Ishikawa (cell line): ENCODE results near the gene CCDC183.

Experiments
- CEBPB ChIP-seq: IDR thresholded peaks from 2 replicates; pipeline ENCODE4 v1.6.1; 2012
- CREB1 ChIP-seq: IDR thresholded peaks from 2 replicates; pipeline ENCODE4 v1.6.1; 2012; ENCODE audit warnings: low read depth
- EGR1 ChIP-seq: IDR thresholded peaks from 2 replicates; pipeline ENCODE4 v1.6.1; 2012
- EP300 ChIP-seq: IDR thresholded peaks from 2 replicates; pipeline ENCODE4 v1.6.1; 2012; ENCODE audit warnings: borderline replicate concordance
- FOXM1 ChIP-seq: IDR thresholded peaks from 2 replicates; pipeline ENCODE4 v1.6.1; 2012; ENCODE audit warnings: low read depth, borderline replicate concordance
- NFIC ChIP-seq: IDR thresholded peaks from 2 replicates; pipeline ENCODE4 v1.6.1; 2012
- RAD21 ChIP-seq: IDR thresholded peaks from 2 replicates; pipeline ENCODE4 v1.6.1; 2012; ENCODE audit warnings: low read depth
- TAF1 ChIP-seq: IDR thresholded peaks from 2 replicates; pipeline ENCODE4 v1.6.1; 2012; ENCODE audit warnings: low read depth, mild to moderate bottlenecking
- TCF12 ChIP-seq: IDR thresholded peaks from 2 replicates; pipeline ENCODE4 v1.6.1; 2012; ENCODE audit warnings: low read depth
- TEAD4 ChIP-seq: IDR thresholded peaks from 2 replicates; pipeline ENCODE4 v1.6.1; 2012
- YY1 ChIP-seq: IDR thresholded peaks from 2 replicates; pipeline ENCODE4 v1.6.1; 2012; ENCODE audit warnings: low read depth
- ZBTB7A ChIP-seq: IDR thresholded peaks from 2 replicates; pipeline ENCODE4 v1.6.1; 2012; ENCODE audit warnings: low read depth
- TF ChIP-seq, protein P1 (sequence below): IDR thresholded peaks from 2 replicates; pipeline ENCODE4 v1.6.1; 2012
- TF ChIP-seq, protein P2 (sequence below): IDR thresholded peaks from 2 replicates; pipeline ENCODE4 v1.6.1; 2012
- TF ChIP-seq, protein P3 (sequence below): IDR thresholded peaks from 2 replicates; pipeline ENCODE4 v1.6.1; 2012; ENCODE audit warnings: low read depth, mild to moderate bottlenecking

The CCDC183 gene

DNA sequence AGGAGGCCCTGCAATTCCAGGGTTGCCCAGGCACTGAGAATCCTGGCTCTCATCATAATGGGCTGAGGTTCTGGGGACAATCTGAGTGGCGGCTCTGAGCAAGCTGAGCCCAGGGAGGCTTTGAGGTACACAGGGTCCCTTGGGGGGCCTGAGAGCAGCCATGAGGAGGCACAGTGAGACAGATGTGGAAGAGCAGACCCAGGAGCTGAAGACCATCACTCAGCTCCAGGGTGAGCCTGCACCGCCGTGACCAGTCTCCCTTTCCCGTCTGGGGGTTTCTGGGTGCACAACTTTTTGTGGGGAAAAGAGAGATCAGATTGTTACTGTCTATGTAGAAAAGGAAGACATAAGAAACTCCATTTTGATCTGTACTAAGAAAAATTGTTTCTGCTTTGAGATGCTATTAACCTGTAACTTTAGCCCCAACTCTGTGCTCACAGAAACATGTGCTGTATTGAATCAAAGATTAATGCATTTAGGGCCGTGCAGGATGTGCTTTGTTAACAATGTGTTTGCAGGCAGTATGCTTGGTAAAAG, at the start of gene CCDC183:
TSS of gene CCDC183 (plus strand) at position 101 of the 537 bp plus-strand sequence. CDS start at position 161, 60 bp downstream.
- TF ChIP-seq ZBTB7A (no peak), EP300 (no peak), TEAD4 (no peak), CREB1 (no peak), TCF12 (no peak), FOXM1 (no peak), NFIC (no peak), EGR1 (no peak), RAD21 (no peak), TAF1 (no peak), CEBPB (no peak), YY1 (no peak)
- TF ChIP-seq, protein P1, sequence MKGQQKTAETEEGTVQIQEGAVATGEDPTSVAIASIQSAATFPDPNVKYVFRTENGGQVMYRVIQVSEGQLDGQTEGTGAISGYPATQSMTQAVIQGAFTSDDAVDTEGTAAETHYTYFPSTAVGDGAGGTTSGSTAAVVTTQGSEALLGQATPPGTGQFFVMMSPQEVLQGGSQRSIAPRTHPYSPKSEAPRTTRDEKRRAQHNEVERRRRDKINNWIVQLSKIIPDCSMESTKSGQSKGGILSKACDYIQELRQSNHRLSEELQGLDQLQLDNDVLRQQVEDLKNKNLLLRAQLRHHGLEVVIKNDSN, result no peak
- TF ChIP-seq, protein P2, sequence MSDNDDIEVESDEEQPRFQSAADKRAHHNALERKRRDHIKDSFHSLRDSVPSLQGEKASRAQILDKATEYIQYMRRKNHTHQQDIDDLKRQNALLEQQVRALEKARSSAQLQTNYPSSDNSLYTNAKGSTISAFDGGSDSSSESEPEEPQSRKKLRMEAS, result no peak
- TF ChIP-seq, protein P3, sequence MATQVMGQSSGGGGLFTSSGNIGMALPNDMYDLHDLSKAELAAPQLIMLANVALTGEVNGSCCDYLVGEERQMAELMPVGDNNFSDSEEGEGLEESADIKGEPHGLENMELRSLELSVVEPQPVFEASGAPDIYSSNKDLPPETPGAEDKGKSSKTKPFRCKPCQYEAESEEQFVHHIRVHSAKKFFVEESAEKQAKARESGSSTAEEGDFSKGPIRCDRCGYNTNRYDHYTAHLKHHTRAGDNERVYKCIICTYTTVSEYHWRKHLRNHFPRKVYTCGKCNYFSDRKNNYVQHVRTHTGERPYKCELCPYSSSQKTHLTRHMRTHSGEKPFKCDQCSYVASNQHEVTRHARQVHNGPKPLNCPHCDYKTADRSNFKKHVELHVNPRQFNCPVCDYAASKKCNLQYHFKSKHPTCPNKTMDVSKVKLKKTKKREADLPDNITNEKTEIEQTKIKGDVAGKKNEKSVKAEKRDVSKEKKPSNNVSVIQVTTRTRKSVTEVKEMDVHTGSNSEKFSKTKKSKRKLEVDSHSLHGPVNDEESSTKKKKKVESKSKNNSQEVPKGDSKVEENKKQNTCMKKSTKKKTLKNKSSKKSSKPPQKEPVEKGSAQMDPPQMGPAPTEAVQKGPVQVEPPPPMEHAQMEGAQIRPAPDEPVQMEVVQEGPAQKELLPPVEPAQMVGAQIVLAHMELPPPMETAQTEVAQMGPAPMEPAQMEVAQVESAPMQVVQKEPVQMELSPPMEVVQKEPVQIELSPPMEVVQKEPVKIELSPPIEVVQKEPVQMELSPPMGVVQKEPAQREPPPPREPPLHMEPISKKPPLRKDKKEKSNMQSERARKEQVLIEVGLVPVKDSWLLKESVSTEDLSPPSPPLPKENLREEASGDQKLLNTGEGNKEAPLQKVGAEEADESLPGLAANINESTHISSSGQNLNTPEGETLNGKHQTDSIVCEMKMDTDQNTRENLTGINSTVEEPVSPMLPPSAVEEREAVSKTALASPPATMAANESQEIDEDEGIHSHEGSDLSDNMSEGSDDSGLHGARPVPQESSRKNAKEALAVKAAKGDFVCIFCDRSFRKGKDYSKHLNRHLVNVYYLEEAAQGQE, result no peak

DNA sequence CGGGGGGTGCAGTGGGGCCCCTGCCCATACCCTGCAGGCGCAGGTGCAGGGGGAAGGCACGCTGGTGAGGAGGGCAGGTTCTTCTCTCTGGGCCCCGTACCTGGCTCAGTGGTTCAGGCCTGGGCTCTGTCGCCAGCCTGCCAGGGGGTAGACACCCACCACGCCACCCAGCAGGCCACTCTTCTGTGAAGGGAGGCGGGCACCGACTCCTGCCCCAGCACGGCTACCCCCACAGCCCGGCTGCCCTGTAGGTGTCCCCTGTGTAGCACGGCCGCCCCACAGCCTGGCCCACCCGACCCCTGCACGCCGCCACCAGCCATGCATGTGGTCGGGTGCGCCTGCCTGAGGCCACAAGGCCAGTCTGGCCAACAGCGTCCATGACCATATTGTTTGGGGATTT, 49.5 kb upstream of the CCDC183 start:
- no peak for TF ChIP-seq CEBPB
- TF ChIP-seq TEAD4, result no peak
- TF ChIP-seq TAF1, result no peak
- TF ChIP-seq, protein P2, result no peak
- no peak for TF ChIP-seq TCF12
- no peak for TF ChIP-seq NFIC
- TF ChIP-seq ZBTB7A, result no peak
- TF ChIP-seq, protein P3, result no peak
- no peak for TF ChIP-seq CREB1
- no peak for TF ChIP-seq EGR1
- TF ChIP-seq YY1, result no peak
- no peak for TF ChIP-seq EP300
- TF ChIP-seq FOXM1, result no peak

DNA sequence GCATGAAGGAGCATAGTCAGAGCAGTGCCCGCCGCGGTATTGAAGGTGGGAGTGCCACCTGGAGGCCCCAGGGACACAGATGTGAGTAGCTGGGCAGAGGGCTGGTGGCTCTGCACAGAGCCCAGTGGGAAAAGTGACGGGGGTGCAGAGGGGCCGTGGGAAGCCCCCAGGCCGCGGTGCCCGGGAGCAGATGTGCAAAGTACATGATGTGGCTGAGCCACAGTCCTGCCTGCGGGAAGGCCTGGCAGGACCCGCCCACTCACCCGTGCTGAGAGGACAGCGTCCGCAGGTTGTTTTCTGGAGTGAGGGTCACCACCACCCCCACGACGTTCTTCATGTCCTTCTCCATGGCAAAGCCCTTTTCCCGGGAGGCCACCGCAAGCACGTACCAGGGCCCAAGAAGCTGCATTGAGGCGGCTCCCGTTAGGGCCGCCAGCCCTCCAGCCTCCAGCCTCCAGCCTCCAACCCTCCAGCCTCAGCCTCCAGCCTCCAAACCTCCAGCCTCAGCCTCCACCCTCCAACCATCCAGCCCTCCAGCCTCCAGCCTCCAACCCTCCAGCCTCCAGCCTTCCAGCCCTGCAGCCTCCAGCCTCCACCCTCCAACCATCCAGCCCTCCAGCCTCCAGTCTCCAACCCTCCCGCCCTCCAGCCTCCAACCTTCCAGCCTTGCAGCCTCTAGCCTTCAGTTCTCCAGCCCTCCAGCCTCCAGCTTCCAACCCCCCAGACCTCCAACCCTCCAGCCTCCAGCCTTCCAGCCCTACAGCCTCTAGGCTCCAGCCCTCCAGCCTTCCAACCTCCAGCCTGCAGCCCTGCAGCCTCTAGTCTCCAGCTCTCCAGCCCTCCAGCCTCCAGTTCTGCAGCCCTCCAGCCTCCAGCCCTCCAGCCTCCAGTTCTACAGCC, 48.7 kb upstream of the CCDC183 start:
- TF ChIP-seq, protein P2, result no peak
- no peak for TF ChIP-seq ZBTB7A

DNA sequence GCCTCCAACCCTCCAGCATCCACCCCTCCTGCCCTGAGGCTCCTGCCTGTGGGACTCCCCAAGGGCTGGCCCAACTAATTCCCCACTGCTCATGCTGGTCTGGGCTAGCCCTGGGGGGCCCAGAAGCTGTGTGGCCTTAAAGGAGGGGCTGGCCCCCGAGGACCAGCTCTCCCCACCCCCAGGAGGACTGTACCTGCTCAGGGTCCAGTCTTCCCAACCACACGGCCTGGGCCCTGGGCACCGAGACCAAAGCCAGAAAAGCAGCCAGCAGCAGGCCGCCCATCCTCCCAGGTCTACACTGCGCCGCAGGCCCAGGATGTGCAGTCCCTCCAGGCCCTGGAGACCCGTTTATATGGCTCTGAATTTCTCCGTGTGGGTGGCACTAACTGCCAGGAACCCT, 47.9 kb upstream of the CCDC183 start, which contains the start of gene LCN6:
TSS of gene LCN6 (minus strand) at position 325 of the 400 bp plus-strand sequence. CDS start at position 283, 42 bp downstream.
- TF ChIP-seq YY1, result no peak
- TF ChIP-seq, protein P3, result no peak
- no peak for TF ChIP-seq TCF12
- no peak for TF ChIP-seq NFIC
- no peak for TF ChIP-seq FOXM1
- TF ChIP-seq RAD21, result no peak
- no peak for TF ChIP-seq TAF1
- TF ChIP-seq, protein P1, result no peak
- TF ChIP-seq CREB1, result no peak
- TF ChIP-seq, protein P2, result no peak
- no peak for TF ChIP-seq EP300
- TF ChIP-seq ZBTB7A, result no peak
- no peak for TF ChIP-seq CEBPB
- no peak for TF ChIP-seq EGR1
- TF ChIP-seq TEAD4, result no peak
